Measurements from ENCODE around the gene RFNG. TPM values are rescaled to one million over a fixed set of nuclear protein-coding genes. Genes with fewer than 3 reads are reported as not detected.

RFNG gene
- polyA plus RNA-seq, 2 of the 4 experiments (the other 2 are of a cell fraction), result 8.4 to 25.7 TPM

- DNase-seq (ENCODE audit: low read depth in 1 of 2, low spot score in 1 of 2) (no peak), ATAC-seq (no peak), FAIRE-seq (no peak)
- no peak overlapping the region for H3K4me2 ChIP-seq
- no peak overlapping the region for H3K4me3 ChIP-seq
- WGBS (ENCODE audit: missing lambda C conversion rate), result 94% methylated on average over 22 of the region's 24 CpGs
- CTCF ChIA-PET, result interaction anchor here (0.6 kb wide), 1 partner anchor 122 kb away, joined by 3 read pairs; the partner anchor contains the start of gene NOTUM
- no peaks in the 10 kb centered on the region for H3K9me3 ChIP-seq
- no peak overlapping the region for H3K27ac ChIP-seq
- H3K4me1 ChIP-seq, result no peaks in the 10 kb centered on the region
- POLR2A ChIA-PET, result no interaction called here
- no peak for TF ChIP-seq FOSB (CRISPR knock-in tag; IDR thresholded peaks at IDR 0.05)
- no peak for TF ChIP-seq HOXA7 (CRISPR knock-in tag; IDR thresholded peaks at IDR 0.05)
- TF ChIP-seq RAD21 (conservative IDR thresholded peaks at IDR 0.05 in 1 of 2, IDR thresholded peaks at IDR 0.05 in 1 of 2), result no peak
- TF ChIP-seq CHD2 (IDR thresholded peaks at IDR 0.05; ENCODE audit: low read length, partially characterized antibody), result no peak
- no peak for TF ChIP-seq USF2 (IDR thresholded peaks at IDR 0.05)
- no peak for TF ChIP-seq MAZ (IDR thresholded peaks at IDR 0.05; ENCODE audit: borderline replicate concordance, low read depth, low read length)
- no peak for TF ChIP-seq NR3C1 (IDR thresholded peaks at IDR 0.05)
- TF ChIP-seq SREBF2 (IDR thresholded peaks at IDR 0.05), result no peak
- no peak for TF ChIP-seq RARB (CRISPR knock-in tag; IDR thresholded peaks at IDR 0.05)
Measured at GRCh38 chr17:82083009-82083408, 31.4 kb upstream of the RFNG start.

- no peak overlapping the region for H3K4me3 ChIP-seq
- no peaks in the 10 kb centered on the region for H3K9me3 ChIP-seq
- no peak for ATAC-seq
- no peak for FAIRE-seq
- 92% methylated on average over 7 of the region's 19 CpGs for WGBS (ENCODE audit: missing lambda C conversion rate)
- no peak for TF ChIP-seq FOXS1 (CRISPR knock-in tag; IDR thresholded peaks at IDR 0.05)
- TF ChIP-seq NPAS2 (CRISPR knock-in tag; IDR thresholded peaks at IDR 0.05; ENCODE audit: borderline replicate concordance), result no peak
- TF ChIP-seq ATOH8 (CRISPR knock-in tag; IDR thresholded peaks at IDR 0.05; ENCODE audit: low read depth), result no peak
- TF ChIP-seq RCOR1 (IDR thresholded peaks at IDR 0.05; ENCODE audit: low read depth, low read length), result no peak
- TF ChIP-seq HOXA7 (CRISPR knock-in tag; IDR thresholded peaks at IDR 0.05), result no peak
- DNase-seq (ENCODE audit: low read depth in 1 of 2, low spot score in 1 of 2), result no peak
- POLR2A ChIA-PET, result no interaction called here
- no peak overlapping the region for H3K4me2 ChIP-seq
- H3K27ac ChIP-seq, result no peak overlapping the region
- CTCF ChIA-PET, result interaction anchor here (0.6 to 3.4 kb wide), 4 partner anchors 16 to 121 kb away, joined by 3 to 21 read pairs (median 3); partner anchors contain the start of genes NOTUM and RAC3
- H3K4me1 ChIP-seq, result no peaks in the 10 kb centered on the region
Measured at GRCh38 chr17:82082456-82082855, 30.8 kb upstream of the RFNG start.

- Histone ChIP-seq H3K4me1 (no peaks in the 10 kb centered on the region), H3K27ac (no peak overlapping the region), H3K4me2 (no peak overlapping the region), H3K4me3 (no peak overlapping the region), H3K9me3 (no peaks in the 10 kb centered on the region)
- FAIRE-seq (no peak), DNase-seq (ENCODE audit: low read depth in 1 of 2, low spot score in 1 of 2) (no peak), ATAC-seq (no peak)
- ChIA-PET POLR2A (interaction anchor here (0.6 kb wide), 1 partner anchor 11 kb away, joined by 7 read pairs; no protein-coding TSS in a partner anchor), CTCF (interaction anchor here (0.8 to 3.4 kb wide), 5 partner anchors 15 to 52 kb away, joined by 3 to 21 read pairs (median 3); partner anchors contain the start of gene RAC3)
- 92% methylated on average over 21 of the region's 22 CpGs for WGBS (ENCODE audit: missing lambda C conversion rate)
- TF ChIP-seq ATOH8 (CRISPR knock-in tag; IDR thresholded peaks at IDR 0.05; ENCODE audit: low read depth), result no peak
- TF ChIP-seq KDM5A (IDR thresholded peaks at IDR 0.05), result no peak
- no peak for TF ChIP-seq GATA3 (IDR thresholded peaks at IDR 0.05; ENCODE audit: borderline replicate concordance)
- no peak for TF ChIP-seq CEBPB (IDR thresholded peaks at IDR 0.05)
- no peak for TF ChIP-seq MAFK (IDR thresholded peaks at IDR 0.05; ENCODE audit: partially characterized antibody)
Measured at GRCh38 chr17:82081966-82082365, 30.4 kb upstream of the RFNG start.

- Histone ChIP-seq H3K4me2 (no peak overlapping the region), H3K4me1 (no peaks in the 10 kb centered on the region), H3K4me3 (no peak overlapping the region), H3K9me3 (no peaks in the 10 kb centered on the region), H3K27ac (no peak overlapping the region)
- ATAC-seq, result no peak
- FAIRE-seq, result no peak
- DNase-seq (ENCODE audit: low read depth in 1 of 2, low spot score in 1 of 2), result no peak
- TF ChIP-seq BCL3 (IDR thresholded peaks at IDR 0.05), result no peak
- TF ChIP-seq POLR2A (IDR thresholded peaks at IDR 0.05; ENCODE audit: low read length), result no peak
- TF ChIP-seq PHF8 (IDR thresholded peaks at IDR 0.05; ENCODE audit: borderline replicate concordance, low read depth), result no peak
- TF ChIP-seq BHLHE40 (IDR thresholded peaks at IDR 0.05; ENCODE audit: low read depth, low read length), result no peak
- no peak for TF ChIP-seq NR3C1 (IDR thresholded peaks at IDR 0.05)
- POLR2A ChIA-PET, result interaction anchor here (0.6 kb wide), 1 partner anchor 11 kb away, joined by 7 read pairs; no protein-coding TSS in a partner anchor
- CTCF ChIA-PET, result interaction anchor here (0.8 to 3.4 kb wide), 5 partner anchors 15 to 51 kb away, joined by 3 to 21 read pairs (median 3); partner anchors contain the start of gene RAC3
- 96% methylated on average over 13 of the region's 20 CpGs for WGBS (ENCODE audit: missing lambda C conversion rate)
Measured at GRCh38 chr17:82081546-82081945, 29.9 kb upstream of the RFNG start.

All from A549 (cell line).